ENCODE measurements around the gene CCDC183.
"Not testable (repeated sequence)": the region's sequence is repeated elsewhere in the genome, so short reads cannot be mapped to it uniquely, and the experiment has no call there.

Gene CCDC183

DNA sequence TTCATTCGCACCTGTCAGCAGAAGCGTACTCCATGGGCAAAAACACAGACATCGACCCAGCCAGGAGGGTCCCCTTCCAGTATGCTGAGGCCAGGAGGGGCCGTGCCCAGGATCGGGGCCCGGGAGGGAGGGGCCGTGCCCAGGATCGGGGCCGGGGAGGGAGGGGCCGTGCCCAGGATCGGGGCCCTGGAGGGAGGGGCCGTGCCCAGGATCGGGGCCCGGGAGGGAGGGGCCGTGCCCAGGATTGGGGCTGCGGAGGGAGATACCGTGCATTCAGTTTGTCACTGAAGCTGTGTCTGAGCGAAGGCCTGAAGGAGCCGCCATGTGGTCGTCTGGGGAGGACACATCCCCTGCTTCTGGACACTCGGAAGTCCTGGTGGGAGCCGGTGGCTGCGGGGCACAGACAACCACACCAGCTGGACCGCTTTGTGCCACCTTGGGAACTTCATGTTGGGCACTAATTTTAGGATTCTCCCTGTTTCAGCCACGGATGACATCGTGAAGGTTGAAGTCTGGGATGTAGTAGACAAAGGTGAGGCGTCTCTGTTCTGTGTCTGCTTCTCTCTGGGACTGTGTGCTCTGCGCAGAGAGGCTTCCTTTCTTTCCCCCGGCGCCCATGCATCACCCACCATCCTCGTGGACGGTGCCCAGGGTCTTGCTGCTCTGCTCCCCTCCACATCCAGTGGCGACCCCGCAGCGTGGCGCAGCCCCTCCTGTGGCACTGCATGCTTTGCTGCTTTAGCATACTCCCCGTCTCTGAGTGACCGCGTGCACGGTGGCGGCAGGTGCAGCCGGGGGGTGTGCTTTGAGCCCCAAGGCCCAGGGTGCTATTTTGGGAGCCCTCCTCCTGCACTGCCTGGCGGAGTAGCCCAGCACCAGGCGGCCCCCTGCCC, 29.4 kb downstream of the CCDC183 start:
- no peak for DNase-seq (ENCODE audit: low read depth in 2 of 2)

DNA sequence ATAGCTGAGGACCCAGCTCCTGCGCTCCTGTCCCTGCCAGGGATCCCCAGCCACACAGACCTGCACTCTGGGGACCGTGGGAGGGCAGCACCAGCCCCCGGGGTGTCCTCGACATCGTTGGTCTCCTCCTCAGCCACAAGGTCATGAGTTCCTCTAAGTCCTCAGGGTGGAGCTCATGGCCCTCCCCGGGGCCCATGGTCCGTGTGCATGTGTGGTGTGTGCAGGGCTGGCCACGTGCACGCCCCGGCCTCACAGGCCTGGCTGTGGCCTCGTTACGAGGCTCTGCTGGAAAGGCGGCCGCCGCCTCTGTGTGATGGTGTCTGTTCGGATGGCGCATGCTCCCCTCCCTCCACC, 30.0 kb downstream of the CCDC183 start:
- DNase-seq (ENCODE audit: low read depth in 2 of 2) = no peak

DNA sequence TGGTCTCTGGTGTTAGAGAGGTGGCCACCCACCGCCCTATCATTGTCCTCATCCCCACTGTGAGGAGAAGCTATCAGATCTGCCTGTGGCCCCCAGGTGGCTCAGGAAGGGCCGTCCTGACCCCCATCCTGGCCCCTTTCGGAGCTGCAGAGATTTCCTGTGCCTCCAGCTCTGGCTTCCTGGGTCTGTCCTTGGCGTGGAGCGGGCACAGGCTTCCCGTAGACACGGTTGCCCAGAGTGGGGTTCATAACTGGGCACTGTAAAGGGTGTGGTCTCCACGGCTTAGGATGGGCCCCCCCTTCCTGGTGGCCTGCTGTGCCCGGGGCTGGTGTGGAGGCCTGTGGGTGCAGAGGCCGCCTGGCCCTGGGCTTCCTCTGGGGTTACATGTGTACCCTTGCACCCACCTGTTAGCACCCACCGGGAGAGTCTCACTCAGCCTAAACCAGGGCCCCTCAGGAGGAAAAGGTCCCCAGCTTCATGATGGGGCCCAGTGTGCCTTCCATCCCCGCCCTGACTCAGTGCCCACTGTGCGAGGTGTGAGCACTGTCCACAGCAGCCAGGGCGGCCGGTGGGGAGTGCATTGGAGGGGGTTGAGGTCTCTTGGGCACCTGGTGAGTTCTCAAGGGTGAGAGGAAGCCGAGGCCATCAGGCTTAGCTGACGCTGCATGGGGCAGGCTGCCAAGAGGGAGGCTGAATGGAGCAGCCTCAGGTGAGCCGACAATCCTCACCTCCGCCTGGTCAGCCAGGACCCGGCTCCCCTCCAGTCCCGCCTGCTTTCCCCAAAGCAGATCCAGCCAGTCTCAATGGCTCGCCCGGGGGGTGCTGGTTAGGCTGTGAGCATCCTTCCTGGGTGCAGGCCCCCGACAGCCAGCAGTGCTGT, 30.8 kb downstream of the CCDC183 start:
- no peak for DNase-seq (ENCODE audit: low read depth in 2 of 2)

DNA sequence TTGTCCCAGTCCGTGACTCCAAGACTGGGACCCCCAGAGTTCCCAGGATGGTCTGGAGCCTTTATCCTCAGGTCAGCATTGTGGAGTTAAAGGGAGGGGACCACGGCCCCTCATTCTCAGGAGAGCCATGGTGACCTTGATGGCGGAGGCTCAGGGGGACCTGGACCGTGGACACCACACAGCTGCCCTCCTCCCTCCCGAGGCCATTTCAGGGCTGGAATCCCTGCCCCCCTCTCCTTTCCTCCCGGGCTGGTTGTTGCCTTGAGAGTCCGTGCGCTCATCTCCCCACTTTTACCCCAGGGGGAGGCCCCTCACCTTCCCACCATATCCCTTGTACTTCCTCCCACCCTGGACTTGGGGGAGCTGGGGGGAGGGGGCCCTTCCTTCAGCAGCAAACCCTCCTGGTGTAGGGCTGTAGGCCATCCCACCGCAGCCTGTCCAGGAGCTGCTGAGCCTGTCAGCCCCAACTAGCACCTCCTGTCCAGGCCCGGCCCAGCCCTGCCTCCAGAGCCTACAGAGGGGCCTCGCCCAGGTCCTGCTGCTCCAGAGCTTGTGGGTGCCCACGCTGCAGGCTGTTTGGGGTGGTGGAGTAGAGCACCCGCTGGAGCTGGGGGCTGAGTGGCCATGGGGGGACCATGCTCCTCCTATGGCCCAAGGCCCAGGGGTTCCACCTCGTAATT, 31.8 kb downstream of the CCDC183 start:
- DNase-seq (ENCODE audit: low read depth in 2 of 2) = no peak

GRCh38 chr9:136828474-136829140, 32.5 kb downstream of the CCDC183 start:
- DNase-seq (ENCODE audit: low read depth in 2 of 2) = no peak

DNA sequence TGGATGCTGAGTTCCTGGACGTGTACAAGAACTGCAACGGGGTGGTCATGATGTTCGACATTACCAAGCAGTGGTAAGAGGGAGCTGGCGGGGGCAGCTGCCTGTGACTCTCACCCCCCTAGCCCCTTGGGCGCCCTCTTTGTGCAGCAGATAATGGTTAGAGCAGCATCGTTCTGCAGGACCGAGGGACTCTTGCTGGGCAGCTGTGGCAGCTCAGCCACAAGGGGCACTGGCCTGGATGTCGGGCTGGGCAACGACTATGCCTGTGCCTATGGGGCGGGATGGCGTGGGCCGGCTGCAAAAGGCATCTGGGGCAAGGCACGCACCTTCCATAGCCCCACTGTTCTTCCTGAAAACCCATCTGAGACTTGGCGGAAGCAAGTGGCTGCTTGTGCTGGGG, 33.3 kb downstream of the CCDC183 start:
- no peak for DNase-seq (ENCODE audit: low read depth in 2 of 2)

DNA sequence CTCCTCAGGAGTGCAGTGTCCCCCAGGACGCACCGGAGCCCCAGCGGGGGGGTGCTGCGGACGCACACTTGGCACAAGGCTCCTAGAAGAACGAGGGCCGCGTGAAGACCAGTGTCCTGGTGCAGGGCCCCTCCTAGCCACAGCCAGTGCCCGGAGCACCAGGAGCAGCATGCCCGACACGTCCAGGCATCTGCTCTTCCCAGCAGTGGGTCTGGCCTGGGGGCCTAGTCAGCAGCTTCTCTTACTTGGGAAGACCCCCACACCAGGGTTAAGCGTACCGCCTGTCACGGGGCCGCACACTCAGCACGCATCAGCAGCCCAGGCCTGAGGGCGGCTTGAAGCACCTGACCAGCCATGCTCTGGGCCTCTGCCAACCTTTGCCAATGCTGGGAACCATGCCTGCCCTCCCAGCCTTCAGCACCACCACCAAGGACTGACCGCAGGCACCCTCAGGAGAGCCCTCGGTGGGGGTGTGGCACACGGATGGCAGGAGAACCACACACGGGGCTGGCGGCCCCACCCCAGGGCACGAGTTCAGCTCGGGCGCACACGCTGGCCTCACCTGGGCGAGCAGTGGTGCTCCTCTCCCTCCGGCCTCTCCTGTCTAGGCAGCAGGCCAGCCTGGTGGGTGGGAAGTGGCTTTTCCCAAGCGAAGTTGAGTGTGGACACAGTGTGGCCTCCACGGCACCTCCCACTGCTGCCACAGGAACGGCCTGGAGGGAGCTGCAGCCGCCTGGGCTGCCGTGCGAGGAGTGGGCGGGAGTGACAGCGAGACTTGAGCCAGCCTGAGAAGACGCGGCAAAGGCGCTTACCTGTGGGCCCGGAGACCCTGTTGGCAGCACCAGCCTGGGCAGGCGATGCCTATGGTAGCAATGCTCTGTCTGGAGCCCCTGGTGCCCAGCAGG, 34.1 kb downstream of the CCDC183 start:
- DNase-seq (ENCODE audit: low read depth in 2 of 2) = no peak

DNA sequence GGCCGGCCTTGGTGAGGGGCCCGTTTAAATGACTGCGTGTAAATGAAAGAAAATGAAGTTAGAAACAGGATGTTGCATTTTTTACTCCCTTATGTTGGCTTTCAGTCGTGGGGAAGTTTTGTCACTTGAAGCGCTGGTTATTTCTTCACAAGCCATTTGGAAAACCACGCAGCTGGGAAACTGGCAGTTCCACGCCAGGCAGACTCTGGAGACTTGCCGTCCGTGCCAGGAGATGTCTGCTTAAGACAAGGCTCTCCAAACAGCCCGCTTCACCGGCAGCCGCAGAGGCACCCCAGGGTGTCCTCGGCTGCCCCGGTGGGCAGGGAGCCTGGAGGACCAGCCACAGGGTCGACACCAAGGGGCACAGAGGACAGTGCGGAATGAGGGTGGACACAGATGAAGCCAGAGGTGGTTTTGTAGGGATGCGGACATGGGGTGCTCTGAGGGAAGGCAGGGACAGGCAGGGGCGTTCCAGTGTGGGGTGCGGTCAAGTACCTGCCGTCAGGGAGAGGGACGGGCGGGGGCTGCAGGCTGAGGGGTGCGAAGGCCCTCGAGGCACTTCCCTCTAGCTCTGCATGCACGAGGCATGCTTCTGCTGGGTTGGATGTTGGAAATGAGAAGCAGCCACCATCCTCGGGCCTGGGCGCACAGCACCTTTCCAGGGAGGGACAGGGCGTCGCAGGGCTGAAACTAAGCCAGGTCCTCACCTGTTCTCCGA, 35.0 kb downstream of the CCDC183 start:
- no peak for DNase-seq (ENCODE audit: low read depth in 2 of 2)

- no peak for DNase-seq (ENCODE audit: low read depth in 2 of 2)
These were observed 35.6 kb downstream of the CCDC183 start for GRCh38 chr9:136831720-136832104.

GRCh38 chr9:136832581-136832980, 36.4 kb downstream of the CCDC183 start:
- no peak for DNase-seq (ENCODE audit: low read depth in 2 of 2)

- DNase-seq (ENCODE audit: low read depth in 2 of 2) = not testable (repeated sequence)
These were observed 37.4 kb downstream of the CCDC183 start for GRCh38 chr9:136833381-136834048.

GRCh38 chr9:136835162-136835931, 39.2 kb downstream of the CCDC183 start:
- DNase-seq (ENCODE audit: low read depth in 2 of 2) = no peak

DNA sequence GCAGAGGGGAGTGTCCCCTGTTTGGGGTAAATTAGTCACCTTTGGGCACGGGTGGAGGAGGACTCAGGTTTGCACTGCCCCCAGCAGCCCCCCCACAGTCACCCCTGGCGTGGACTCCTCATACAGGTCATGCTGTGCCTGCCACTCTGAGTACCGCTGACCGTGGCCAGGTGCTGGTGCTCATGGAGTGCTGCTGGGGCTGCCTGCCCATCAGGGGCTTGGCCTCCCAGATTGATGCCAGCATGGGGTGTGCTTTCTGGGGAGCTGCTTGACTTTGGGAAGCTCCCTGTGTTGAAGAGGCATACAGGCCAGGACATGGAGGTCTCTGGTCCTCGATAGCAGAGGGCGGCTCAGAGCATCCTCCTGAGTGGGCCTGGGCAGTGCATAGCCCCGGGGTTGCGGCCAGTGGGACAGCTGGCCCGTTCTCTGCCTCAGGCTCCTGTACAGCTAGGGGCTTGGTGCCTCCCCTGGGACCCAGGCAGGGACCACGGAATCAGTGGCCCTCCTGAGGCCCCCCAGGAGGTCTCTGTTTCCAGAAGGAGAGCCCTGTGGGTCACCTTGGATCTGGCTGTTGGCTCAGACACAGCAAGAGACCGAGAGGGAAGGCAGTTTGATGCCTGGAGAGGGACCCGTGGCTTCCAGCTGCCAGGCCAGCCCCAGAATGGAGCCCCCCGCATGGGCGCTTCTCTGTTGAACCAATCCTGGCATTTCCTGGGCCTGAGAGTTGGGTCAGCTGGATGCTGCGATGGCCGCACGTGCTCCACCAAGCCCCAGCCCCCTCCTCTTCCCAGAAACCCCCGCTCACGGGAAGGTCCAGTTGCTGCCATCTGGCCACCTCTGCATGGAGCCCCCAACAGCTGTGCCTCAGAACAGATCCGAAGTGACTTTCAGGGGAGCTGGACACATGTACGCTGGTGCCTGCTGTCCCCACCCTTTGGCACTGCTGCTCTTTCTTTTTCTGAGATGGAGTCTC, 40.1 kb downstream of the CCDC183 start:
- DNase-seq (ENCODE audit: low read depth in 2 of 2) = no peak

DNA sequence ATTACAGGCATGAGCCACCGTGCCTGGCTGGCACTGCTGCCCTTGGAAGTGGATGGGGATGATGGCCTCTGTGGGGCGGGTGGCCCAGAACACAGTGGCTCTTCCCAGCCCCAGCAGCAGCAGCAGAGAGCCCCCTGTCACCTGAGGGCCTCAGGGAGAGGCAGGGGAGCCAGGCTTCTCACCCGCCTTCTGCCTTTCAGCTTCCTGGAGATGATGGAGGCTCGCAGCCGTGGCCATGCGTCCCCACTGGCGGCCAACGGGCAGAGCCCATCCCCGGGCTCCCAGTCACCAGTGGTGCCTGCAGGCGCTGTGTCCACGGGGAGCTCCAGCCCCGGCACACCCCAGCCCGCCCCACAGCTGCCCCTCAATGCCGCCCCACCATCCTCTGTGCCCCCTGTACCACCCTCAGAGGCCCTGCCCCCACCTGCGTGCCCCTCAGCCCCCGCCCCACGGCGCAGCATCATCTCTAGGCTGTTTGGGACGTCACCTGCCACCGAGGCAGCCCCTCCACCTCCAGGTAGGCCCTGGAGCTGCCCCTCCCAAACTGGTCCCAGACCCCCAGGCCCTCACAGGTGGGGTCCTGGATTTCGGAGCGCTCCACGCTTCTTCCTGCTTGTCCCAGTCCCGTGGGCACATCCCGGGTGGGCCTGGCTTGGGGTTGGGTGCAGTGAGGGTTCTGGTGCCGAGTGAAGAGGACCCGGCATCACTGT, 41.2 kb downstream of the CCDC183 start:
- DNase-seq (ENCODE audit: low read depth in 2 of 2) = no peak

GRCh38 chr9:136837856-136838277, 41.7 kb downstream of the CCDC183 start:
- not testable (repeated sequence) for DNase-seq (ENCODE audit: low read depth in 2 of 2)

DNA sequence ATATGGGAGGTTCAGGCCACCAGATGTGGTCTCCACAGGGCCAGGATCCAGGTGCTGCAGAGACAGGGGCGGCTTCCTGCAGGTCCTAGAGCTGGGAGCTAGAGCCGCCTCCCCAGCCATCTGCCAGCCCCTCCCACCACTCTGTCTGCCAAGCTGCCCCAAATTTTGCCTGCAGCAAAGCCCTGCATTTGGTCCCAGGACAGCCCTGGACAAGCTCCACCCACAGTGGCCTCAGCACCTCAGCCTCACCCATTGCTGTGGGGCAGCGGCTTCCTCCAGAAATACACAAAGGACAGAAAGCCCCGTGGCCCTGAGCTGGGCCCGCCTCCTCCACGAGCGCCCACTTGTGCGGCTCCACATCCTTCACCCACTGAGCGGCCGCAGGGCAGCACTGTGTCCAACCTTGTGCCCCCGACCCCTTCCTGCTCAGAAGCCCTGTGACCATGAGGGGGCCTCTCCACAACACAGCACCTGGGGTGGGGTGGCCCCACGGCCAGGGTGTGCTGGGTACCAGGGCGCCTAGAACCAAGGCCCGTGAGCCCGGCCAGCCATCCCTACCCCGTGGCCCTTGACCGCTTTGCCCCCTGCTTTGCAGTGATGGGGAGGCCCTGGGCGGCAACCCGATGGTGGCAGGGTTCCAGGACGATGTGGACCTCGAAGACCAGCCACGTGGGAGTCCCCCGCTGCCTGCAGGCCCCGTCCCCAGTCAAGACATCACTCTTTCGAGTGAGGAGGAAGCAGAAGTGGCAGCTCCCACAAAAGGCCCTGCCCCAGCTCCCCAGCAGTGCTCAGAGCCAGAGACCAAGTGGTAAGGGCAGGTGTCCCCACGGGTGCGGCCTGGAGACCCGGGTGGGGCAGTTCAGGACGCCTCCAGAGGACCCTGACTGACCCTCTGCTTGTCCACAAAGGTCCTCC, 42.4 kb downstream of the CCDC183 start:
- DNase-seq (ENCODE audit: low read depth in 2 of 2) = no peak
